HG03571 (cell line): Measurements from ENCODE around the gene ZNF276.
"Not testable (repeated sequence)": the region's sequence is repeated elsewhere in the genome, so short reads cannot be mapped to it uniquely, and the experiment has no call there.

ENCODE experiments used
- ATAC-seq: cut with Tn5 transposase; IDR thresholded peaks from one replicate; pipeline ENCODE4 v1.9.1; 2021; ENCODE audit not compliant: unreplicated experiment

Gene ZNF276

GRCh38 chr16:89720813-89721545 is at the start of gene ZNF276, which contains the start of gene VPS9D1:
Gene ZNF276 (plus strand): TSS chr16:89721537. CDS start chr16:89721641, 104 bp downstream.
Gene VPS9D1 (minus strand): TSS chr16:89720898. CDS start chr16:89720861, 37 bp downstream.
- no peak for ATAC-seq

GRCh38 chr16:89671565-89671964 is 49.8 kb upstream of the ZNF276 start:
- ATAC-seq: not testable (repeated sequence)

- ATAC-seq: no peak
Measured at GRCh38 chr16:89672177-89672941, 49.0 kb upstream of the ZNF276 start.

GRCh38 chr16:89678258-89678657 is 43.1 kb upstream of the ZNF276 start:
- no peak for ATAC-seq

DNA sequence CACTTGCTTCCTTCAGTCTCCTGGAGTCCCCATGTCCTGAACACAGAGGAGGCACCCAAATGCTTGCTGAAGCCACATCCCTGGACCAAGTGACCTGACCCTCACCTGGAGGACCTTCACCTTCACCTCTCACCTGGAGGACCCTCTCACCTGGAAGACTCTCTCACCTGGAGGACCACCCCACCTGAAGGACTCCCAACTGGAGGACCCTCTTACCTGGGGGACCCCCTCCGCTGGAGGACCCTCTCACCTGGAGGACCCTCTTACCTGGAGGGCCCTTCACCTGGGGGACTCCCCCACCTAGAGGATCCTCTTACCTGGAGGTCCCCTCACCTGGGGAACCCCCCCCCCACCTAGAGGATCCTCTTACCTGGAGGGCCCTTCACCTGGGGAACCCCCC is 35.4 kb upstream of the ZNF276 start:
- no peak for ATAC-seq

GRCh38 chr16:89686520-89687091 is 34.7 kb upstream of the ZNF276 start, which contains the start of gene CDK10:
Gene CDK10 (plus strand): TSS chr16:89686689. CDS start chr16:89686711, 22 bp downstream.
- peak; percentile 69 for ATAC-seq

DNA sequence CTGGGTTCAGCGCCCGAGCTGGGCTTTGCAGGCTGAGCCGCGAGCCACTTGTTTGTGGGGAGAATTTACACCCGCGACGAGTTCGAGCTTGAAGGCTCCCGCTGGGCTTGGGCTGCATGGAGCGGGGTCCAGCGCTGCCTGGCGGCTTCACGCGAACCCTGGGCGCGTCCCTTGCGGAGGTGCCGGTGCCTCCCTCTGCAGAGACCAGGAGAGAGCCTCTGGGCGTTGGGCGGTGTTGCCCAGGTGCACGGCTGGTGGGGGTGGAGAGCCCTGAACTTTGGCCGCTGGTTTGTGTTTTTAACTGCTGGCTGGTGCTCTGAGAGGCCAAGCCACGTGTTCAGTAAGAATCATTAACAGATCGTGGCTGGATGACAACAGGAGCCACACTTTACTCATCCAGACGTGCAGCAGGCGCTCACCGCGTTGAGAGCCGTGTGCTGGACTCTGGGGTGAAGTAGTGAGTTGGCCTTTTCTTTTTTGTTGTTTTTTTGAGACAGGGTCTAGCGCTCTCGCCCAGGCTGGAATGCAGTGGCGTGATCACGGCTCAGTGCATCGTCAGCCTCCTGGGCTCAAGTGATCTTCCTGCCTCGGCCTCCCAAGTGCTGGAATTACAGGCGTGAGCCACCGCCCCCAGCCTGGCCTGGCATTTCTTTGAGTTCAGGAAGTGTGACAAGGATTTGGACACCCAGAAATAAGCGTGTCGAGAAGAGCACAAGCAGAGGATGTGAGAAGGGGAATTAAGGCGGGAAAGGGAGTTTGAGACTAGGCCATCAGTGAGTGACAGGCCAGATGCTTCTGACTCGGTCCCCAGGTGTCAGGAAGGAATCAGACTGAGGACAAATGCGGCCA is 34.0 kb upstream of the ZNF276 start:
- peak; percentile 39 for ATAC-seq

DNA sequence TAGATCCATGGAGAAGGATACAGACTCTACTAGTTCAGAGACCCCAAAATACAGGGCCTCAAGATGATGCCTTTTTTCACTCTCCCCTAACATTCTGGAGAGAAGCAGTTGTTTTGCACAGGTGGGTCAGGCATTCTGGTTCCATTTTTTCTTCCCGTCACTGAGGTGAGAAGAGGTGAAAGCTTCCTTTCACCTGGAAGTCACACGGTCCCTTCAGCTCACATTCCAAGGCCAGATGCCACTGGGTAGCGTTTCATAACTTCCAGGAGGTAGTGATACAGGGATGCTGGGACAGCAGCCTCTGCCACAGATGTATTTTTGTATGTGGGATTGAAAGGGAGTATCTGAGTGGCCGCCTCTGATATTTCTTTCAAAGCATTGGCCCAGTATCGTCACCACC is 32.9 kb upstream of the ZNF276 start:
- no peak for ATAC-seq

GRCh38 chr16:89689142-89689541 is 32.2 kb upstream of the ZNF276 start:
- ATAC-seq: no peak

GRCh38 chr16:89689621-89690020 is 31.7 kb upstream of the ZNF276 start:
- ATAC-seq: not testable (repeated sequence)

- no peak for ATAC-seq
Measured at GRCh38 chr16:89690392-89690901, 30.9 kb upstream of the ZNF276 start.

DNA sequence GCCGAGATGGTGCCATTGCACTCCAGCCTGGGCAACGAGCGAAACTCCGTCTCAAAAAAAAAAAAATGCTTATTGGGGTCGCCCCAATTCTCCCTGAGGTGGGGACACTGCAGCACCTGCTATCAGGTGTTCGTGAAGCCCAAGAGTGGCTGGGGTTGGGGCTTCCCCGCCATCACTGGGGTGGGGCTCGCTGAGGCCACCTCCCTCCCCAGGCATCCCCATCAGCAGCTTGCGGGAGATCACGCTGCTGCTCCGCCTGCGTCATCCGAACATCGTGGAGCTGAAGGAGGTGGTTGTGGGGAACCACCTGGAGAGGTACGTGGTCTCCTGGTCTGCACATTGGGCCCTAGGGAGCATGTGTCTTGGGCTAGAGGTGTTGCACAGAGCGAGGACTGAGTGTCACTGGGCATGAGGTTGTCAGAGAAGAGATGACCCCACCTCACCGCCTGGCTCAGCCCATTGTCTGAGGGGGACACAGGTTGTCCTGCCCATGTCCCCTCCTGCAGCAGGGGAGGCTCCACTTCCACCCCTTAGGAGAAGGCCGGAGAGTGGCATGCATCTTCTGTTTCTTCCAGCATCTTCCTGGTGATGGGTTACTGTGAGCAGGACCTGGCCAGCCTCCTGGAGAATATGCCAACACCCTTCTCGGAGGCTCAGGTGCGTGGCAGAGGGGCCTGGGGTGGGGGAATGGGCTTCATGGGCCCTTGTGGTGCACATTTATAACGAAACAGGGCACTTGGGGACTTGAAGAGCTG is 29.9 kb upstream of the ZNF276 start:
- ATAC-seq: no peak

- no peak for ATAC-seq
Measured at GRCh38 chr16:89691986-89692569, 29.3 kb upstream of the ZNF276 start.

GRCh38 chr16:89693289-89693731 is 28.0 kb upstream of the ZNF276 start:
- ATAC-seq: no peak

- ATAC-seq: no peak
Measured at GRCh38 chr16:89693931-89694783, 27.2 kb upstream of the ZNF276 start.

GRCh38 chr16:89694784-89695085 is 26.6 kb upstream of the ZNF276 start:
- not testable (repeated sequence) for ATAC-seq

DNA sequence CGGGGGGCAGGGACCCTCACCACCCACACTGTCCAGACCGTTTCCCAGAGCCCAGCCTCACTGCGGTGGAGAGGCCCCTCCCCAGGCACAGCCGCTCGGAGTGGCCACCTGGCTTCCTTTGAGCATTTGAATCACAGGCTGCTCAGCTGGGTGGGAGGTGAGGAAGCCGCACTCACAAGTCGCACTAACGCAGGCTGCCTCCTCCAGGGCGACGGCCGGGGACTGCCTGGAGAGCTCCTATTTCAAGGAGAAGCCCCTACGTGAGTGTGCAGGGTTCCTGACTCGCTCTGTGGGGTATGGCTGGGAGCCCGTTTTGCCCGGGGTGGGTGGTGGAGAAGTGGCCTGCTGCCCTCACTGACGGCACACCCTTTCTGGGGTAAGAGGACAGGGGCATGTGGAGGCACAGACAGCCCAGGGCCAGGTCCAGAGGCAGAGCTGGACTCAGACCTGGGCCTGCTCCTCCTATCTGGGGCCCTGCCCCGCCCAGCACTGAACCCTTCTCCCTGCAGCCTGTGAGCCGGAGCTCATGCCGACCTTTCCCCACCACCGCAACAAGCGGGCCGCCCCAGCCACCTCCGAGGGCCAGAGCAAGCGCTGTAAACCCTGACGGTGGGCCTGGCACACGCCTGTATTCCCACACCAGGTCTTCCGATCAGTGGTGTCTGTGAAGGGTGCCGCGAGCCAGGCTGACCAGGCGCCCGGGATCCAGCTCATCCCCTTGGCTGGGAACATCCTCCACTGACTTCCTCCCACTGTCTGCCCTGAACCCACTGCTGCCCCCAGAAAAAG is 26.1 kb upstream of the ZNF276 start:
- ATAC-seq: no peak
